HFF-Myc (cell line): ENCODE data around the gene TMEM98.
"Not testable (repeated sequence)": the region's sequence is repeated elsewhere in the genome, so short reads cannot be mapped to it uniquely, and the experiment has no call there.

Source experiments
- DNase-seq: peaks from one replicate; pipeline ENCODE4 v3.0.0-alpha.2; 2011; ENCODE audit warnings: low read depth; ENCODE audit errors: extremely low read depth
- H3K4me3 ChIP-seq: replicated peaks from 2 replicates; pipeline ENCODE4 v1.5.1; 2011; ENCODE audit warnings: low read depth, mild to moderate bottlenecking, control low read depth, low read length
- CTCF ChIP-seq: IDR thresholded peaks from 2 replicates; pipeline ENCODE4 v1.5.1; 2012; ENCODE audit warnings: mild to moderate bottlenecking, low read depth, low read length, control low read depth; ENCODE audit errors: missing control alignments

Gene TMEM98

GRCh38 chr17:32943647-32944191 lies 15.8 kb downstream of the TMEM98 start:
- peak; percentile 36 for DNase-seq
- H3K4me3 ChIP-seq, result no peak overlapping the region
- no peak for TF ChIP-seq CTCF

- DNase-seq, result no peak
- no peak for TF ChIP-seq CTCF
- no peak overlapping the region for H3K4me3 ChIP-seq
These were observed 16.5 kb downstream of the TMEM98 start for GRCh38 chr17:32944248-32945020.

- no peak for DNase-seq
- no peak for TF ChIP-seq CTCF
- H3K4me3 ChIP-seq, result no peak overlapping the region
These were observed 18.6 kb downstream of the TMEM98 start for GRCh38 chr17:32946375-32947135.

- H3K4me3 ChIP-seq, result no peak overlapping the region
- no peak for DNase-seq
- TF ChIP-seq CTCF, result no peak
These were observed 19.8 kb downstream of the TMEM98 start for GRCh38 chr17:32947736-32948135.

GRCh38 chr17:32949181-32949580 lies 21.2 kb downstream of the TMEM98 start:
- no peak for TF ChIP-seq CTCF
- DNase-seq, result no peak
- H3K4me3 ChIP-seq, result no peak overlapping the region

GRCh38 chr17:32952491-32952890 lies 24.5 kb downstream of the TMEM98 start:
- DNase-seq, result not testable (repeated sequence)

GRCh38 chr17:32953045-32953444 lies 25.1 kb downstream of the TMEM98 start:
- no peak for TF ChIP-seq CTCF
- no peak overlapping the region for H3K4me3 ChIP-seq
- no peak for DNase-seq

More at GRCh38 chr17:32952491-32952890, 24.5 kb downstream of the TMEM98 start:
- not testable (repeated sequence) for H3K4me3 ChIP-seq
